ENCODE results near the gene MMP15.

Gene MMP15

GRCh38 chr16:58035356-58036170 is 10.0 kb downstream of the MMP15 start:
- no peak for DNase-seq (ENCODE audit: low spot score)

GRCh38 chr16:58036943-58037342 is 11.4 kb downstream of the MMP15 start:
- DNase-seq (ENCODE audit: low spot score) = no peak

GRCh38 chr16:58037365-58038057 is 12.0 kb downstream of the MMP15 start:
- no peak for DNase-seq (ENCODE audit: low spot score)

- DNase-seq (ENCODE audit: low spot score) = no peak
Measured at GRCh38 chr16:58038219-58038641, 12.7 kb downstream of the MMP15 start.

GRCh38 chr16:58039829-58040495 is 14.4 kb downstream of the MMP15 start:
- DNase-seq (ENCODE audit: low spot score) = no peak

- DNase-seq (ENCODE audit: low spot score) = no peak
Measured at GRCh38 chr16:58040496-58040846, 14.9 kb downstream of the MMP15 start.

GRCh38 chr16:58040945-58041627 is 15.5 kb downstream of the MMP15 start:
- no peak for DNase-seq (ENCODE audit: low spot score)

- DNase-seq (ENCODE audit: low spot score) = no peak
Measured at GRCh38 chr16:58041628-58041955, 16.0 kb downstream of the MMP15 start.

- DNase-seq (ENCODE audit: low spot score) = no peak
Measured at GRCh38 chr16:58042001-58042885, 16.7 kb downstream of the MMP15 start.

GRCh38 chr16:58042886-58043515 is 17.4 kb downstream of the MMP15 start:
- no peak for DNase-seq (ENCODE audit: low spot score)

GRCh38 chr16:58043571-58044155 is 18.1 kb downstream of the MMP15 start:
- no peak for DNase-seq (ENCODE audit: low spot score)

GRCh38 chr16:58044266-58045019 is 18.9 kb downstream of the MMP15 start:
- DNase-seq (ENCODE audit: low spot score) = no peak

- DNase-seq (ENCODE audit: low spot score) = no peak
Measured at GRCh38 chr16:58045096-58045495, 19.5 kb downstream of the MMP15 start.

- no peak for DNase-seq (ENCODE audit: low spot score)
Measured at GRCh38 chr16:58046054-58046881, 20.7 kb downstream of the MMP15 start.

- DNase-seq (ENCODE audit: low spot score) = no peak
Measured at GRCh38 chr16:58046936-58047335, 21.4 kb downstream of the MMP15 start.

- DNase-seq (ENCODE audit: low spot score) = no peak
Measured at GRCh38 chr16:58047557-58048348, 22.2 kb downstream of the MMP15 start.

- no peak for DNase-seq (ENCODE audit: low spot score)
Measured at GRCh38 chr16:58048494-58049231, 23.1 kb downstream of the MMP15 start.

All from putamen (tissue), 1 donor.